ENCODE measurements around the gene TM9SF1.
"Not testable (repeated sequence)": the region's sequence is repeated elsewhere in the genome, so short reads cannot be mapped to it uniquely, and the experiment has no call there.

The TM9SF1 gene

GRCh38 chr14:24207625-24208024, 12.4 kb upstream of the TM9SF1 start:
- DNase-seq (ENCODE audit: low spot score), result no peak
- TF ChIP-seq CTCF (IDR thresholded peaks at IDR 0.05; ENCODE audit: extremely low read depth, missing control alignments), result no peak

- no peak for TF ChIP-seq CTCF (IDR thresholded peaks at IDR 0.05; ENCODE audit: extremely low read depth, missing control alignments)
- DNase-seq (ENCODE audit: low spot score), result no peak
These were observed 11.9 kb upstream of the TM9SF1 start for GRCh38 chr14:24207104-24207551.

- no peak for DNase-seq (ENCODE audit: low spot score)
- no peak for TF ChIP-seq CTCF (IDR thresholded peaks at IDR 0.05; ENCODE audit: extremely low read depth, missing control alignments)
These were observed 11.2 kb upstream of the TM9SF1 start for GRCh38 chr14:24206260-24207103.

- DNase-seq (ENCODE audit: low spot score), result no peak
- no peak for TF ChIP-seq CTCF (IDR thresholded peaks at IDR 0.05; ENCODE audit: extremely low read depth, missing control alignments)
These were observed 9.2 kb upstream of the TM9SF1 start for GRCh38 chr14:24204163-24205146.

- not testable (repeated sequence) for DNase-seq (ENCODE audit: low spot score)
These were observed 8.1 kb upstream of the TM9SF1 start for GRCh38 chr14:24203249-24203886.

GRCh38 chr14:24202538-24202937, 7.3 kb upstream of the TM9SF1 start:
- DNase-seq (ENCODE audit: low spot score), result not testable (repeated sequence)

GRCh38 chr14:24198814-24199524, 3.7 kb upstream of the TM9SF1 start:
- TF ChIP-seq CTCF (IDR thresholded peaks at IDR 0.05; ENCODE audit: extremely low read depth, missing control alignments), result no peak
- DNase-seq (ENCODE audit: low spot score), result no peak

All from GM20000 (cell line).